ENCODE measurements around the gene XPO4.

XPO4 gene

DNA sequence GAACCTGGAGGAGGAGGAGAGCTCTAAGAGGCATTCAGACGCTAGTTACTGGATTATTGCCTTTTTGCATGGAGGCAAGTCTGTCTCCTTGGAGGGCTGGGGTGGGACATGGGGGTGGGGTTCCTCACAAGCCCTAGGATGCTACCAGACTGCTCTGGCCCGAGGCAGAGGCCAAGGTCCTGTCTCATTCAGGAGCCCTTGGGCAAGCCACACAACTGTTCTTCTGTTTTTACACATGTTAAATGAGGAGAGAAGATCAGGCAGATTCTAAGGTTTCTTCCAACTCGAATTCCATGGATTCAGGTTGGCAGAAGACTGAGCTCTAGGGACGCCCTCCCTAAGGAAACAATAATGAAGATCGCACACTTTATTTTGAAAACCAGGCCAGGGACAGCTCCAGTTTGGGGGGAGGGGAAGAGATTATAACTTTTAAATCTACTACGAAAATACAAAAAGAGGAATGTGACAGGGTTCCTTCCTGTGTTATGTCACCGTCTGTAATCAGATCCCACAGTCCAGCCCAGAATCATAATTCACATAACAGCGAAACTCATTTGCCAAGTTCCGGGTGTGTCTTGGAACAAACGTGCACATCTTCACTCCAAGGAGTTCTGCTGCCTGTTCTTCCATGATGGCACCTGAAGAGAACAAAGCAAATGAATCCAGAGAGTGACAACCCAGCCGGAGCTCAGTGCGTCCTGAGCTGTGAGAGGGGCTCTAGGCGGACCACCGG, 173.8 kb downstream of the XPO4 start:
- no peak for DNase-seq (ENCODE audit: low spot score)

DNA sequence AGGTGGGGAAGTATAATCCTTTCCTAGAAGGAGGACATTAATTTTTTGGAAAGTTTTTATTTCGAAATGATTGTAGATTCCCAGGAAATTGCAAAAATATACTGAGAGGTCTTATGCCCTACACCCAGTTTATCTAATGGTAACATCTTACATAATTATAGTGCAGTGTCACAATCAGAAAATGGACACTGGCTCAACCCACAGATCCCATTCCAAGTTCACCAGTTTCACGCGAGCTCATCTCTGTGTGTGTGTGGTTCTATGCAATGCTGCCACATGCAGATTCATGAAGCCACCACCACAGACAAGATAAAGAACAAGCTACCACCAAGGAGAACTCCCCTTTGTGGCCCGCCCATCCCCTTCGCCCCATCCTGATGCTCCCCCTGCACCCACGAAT, 174.7 kb downstream of the XPO4 start:
- no peak for DNase-seq (ENCODE audit: low spot score)
